Heart left ventricle (tissue), 13 donors: ENCODE data around the gene MCL1.

Source experiments
- CTCF ChIP-seq, 12 donors: fragments of 200-600 bp; sonication (generic) in 4 of 12; IDR thresholded peaks; one replicate each; pipeline versions ENCODE4 v1.5.0 to v1.8.0; 2018 to 2022; ENCODE audit warnings: antibody characterized with exemption in 12 of 12, mild to moderate bottlenecking in 5 of 12
- POLR2A ChIP-seq, 2 donors: fragments of 450-650 bp; IDR thresholded peaks; one replicate each; pipeline ENCODE4 v1.6.1; 2017; ENCODE audit warnings: antibody characterized with exemption in 2 of 2, mild to moderate bottlenecking in 2 of 2, moderate library complexity in 2 of 2
- donor health status: ischemic (EF 13 %, LVEDD 7.1; RV severe dilation, severe dysfunction).
- donor health status: DM: no; HTN: yes; CAD: no.
- donor health status: DM: no; HTN: no; CAD: no.
- donor health status: ischemic (EF 25% LVEDD 6.9; RV normal size, moderate dysfunction).
- donor health status: ischemic (EF 25% LVEDD 5.7; RV mildly dilated, moderate dysfunction).
- donor health status: ischemic (EF 35%, LVEDD 5.7; RV mildly dilated, moderate dysfunction).
- donor health status: nonischemic (EF 11% LVEDD 7.7; RV severe dilation, severe dysfunction).
- donor health status: DM: yes; HTN: yes; CAD: no.
- donor health status: PGD.
- donor health status: ischemic (EF 29% LVEDD 5.4; RV normal size, mild dysfunction).
- donor health status: nonischemic (EF 23%, LVEDD 6.1; RV moderate dilation, normal function).

DNA sequence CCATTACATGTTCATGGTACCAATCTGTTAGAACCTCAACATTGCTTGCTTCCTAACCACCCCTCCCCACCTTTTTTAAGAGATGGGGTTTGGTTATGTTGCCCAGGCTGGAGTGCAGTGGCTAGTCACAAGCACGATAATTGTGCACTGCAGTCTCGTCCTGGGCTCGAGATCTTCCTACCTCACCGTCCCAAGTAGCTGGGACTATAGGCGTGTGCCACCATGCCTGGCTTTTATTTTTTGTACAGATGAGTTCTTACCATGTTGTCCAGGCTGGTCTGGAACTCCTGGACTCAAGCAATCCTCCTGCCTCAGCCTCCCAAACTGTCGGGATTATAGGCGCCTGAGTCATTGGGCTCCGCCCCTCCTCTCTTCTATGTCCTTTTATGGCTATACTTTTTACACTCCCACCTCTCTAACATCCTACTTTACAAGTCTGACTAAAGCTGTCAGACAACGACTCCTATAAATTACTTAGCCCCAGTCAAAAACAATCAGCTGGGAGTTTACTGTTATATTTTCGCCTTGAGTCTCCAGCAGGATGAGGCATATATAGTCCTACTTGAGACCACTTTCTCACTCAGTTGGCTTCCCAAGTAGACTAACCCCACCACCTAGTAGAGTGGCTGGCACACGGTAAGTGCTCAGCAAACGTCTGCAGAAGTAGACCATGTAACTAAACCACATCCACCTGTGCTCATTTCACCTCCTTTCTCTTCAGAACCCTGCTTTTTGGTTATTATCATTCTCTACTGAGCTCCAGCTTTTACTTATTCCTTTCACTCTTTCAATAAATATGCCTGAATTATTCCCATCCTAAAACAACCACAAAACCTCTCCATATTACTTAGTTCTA, 36.2 kb upstream of the MCL1 start:
- no peak for TF ChIP-seq CTCF (IDR thresholded peaks at IDR 0.05)
- TF ChIP-seq POLR2A (IDR thresholded peaks at IDR 0.05): no peak
